Measurements from ENCODE around the gene TBC1D14. TPM values are rescaled to one million over a fixed set of nuclear protein-coding genes. Genes with fewer than 3 reads are reported as not detected.
"Not testable (repeated sequence)": the region's sequence is repeated elsewhere in the genome, so short reads cannot be mapped to it uniquely, and the experiment has no call there.

Gene TBC1D14
- total RNA-seq, 1 donor from 2014 or later = 68.2 TPM

DNA sequence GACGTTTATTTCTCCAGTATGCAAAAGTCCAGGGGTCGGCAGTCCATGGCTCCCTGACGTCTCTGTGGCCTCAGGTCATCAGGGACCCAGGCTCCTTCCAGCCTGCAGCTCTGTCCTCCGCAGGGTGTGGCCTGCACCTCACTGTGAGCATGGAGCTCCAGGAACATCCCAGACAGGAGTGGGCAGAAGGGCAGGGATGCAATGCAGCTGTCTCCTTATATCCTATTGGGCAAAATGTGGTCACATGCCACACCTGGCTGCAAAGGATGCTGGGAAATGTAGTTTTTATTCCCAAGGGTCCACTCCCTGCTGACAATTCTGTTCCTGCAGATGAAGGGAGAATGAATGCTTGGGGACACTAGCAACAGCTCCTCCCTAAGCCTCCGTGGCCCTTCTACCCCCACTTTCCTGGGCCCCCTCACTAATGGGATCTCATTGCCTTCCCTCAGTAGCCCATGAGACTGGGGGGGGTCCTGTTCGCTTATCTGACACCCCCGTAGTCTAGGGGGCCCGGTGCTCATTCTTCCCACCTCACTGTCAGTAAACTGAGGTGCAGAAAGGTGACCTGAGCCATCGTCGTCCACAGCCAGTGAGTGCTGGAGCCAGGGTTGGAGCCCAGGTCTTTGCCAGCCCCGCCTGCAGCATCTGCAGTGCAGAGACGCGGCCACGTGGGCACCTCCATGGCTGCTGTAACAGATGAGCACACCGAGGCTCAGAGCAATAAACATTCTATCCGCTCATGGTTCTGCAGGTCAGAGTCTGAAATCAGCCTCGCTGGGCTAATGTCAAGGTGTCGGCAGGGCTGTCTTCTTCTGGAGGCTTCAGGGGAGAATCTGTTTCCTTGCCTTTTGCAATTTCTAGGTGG, 164.1 kb downstream of the TBC1D14 start:
- ATAC-seq (peak; percentile 38), DNase-seq (ENCODE audit: low spot score) (peak; percentile 57)
- intact Hi-C loops (cut with DNase I) = loop anchor here (10.0 kb wide), 1 partner anchor 169 kb away; the partner anchor contains the start of gene TBC1D14

DNA sequence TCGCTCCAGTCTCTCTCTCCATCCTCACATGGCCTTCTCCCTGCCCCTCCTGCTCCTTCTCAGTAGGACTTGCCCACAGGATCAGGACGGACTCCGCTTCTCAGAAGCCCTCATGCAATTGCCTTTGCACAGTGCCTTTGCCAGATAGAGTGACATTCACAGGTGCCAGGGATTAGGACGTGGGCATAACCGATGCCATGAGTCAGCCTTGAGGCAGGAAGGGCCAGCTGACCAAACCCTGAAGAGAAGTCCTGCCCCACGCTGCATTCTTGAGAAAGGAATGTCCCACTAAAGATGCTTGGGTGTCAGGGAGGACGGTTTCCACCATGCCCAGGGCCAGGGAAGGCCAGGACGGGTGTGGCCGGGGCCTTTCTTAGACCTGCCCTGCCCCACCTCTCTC, 164.8 kb downstream of the TBC1D14 start:
- no peak for ATAC-seq
- intact Hi-C loops (cut with DNase I) = loop anchor here (10.0 kb wide), 1 partner anchor 170 kb away; the partner anchor contains the start of gene TBC1D14
- peak; percentile 34 for DNase-seq (ENCODE audit: low spot score)

- DNase-seq (ENCODE audit: low spot score) = peak; percentile 42
- ATAC-seq = no peak
- intact Hi-C loops (cut with DNase I) = loop anchor here (10.0 kb wide), 1 partner anchor 171 kb away; the partner anchor contains the start of gene TBC1D14
These were observed 166.5 kb downstream of the TBC1D14 start for GRCh38 chr4:7075962-7076695.

- intact Hi-C loops (cut with DNase I) = loop anchor here (10.0 kb wide), 1 partner anchor 172 kb away; the partner anchor contains the start of gene TBC1D14
- no peak for ATAC-seq
- no peak for DNase-seq (ENCODE audit: low spot score)
These were observed 167.1 kb downstream of the TBC1D14 start for GRCh38 chr4:7076696-7077082.

GRCh38 chr4:7077371-7077770, 167.7 kb downstream of the TBC1D14 start:
- intact Hi-C loops (cut with DNase I) = loop anchor here (10.0 kb wide), 1 partner anchor 173 kb away; the partner anchor contains the start of gene TBC1D14
- no peak for ATAC-seq
- peak; percentile 38 for DNase-seq (ENCODE audit: low spot score)

DNA sequence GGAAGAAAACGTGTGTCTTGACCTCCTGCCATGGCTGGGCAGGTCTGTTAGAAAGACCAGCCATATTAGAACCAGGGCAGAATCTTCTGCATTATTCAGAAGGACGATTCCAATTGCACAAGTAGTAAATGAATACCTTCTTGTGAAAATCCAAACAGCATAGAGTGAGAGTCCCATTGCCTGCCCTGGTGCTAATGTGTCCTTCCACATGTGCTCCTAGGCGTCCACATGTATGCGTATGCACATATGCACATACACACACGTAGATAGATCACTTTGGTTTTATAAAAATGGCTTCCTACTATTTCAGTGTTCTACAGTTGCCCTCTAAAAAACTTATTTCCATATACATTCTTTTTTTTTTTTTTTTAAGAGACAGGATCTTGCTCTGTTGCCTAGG, 168.4 kb downstream of the TBC1D14 start:
- ATAC-seq (no peak), DNase-seq (ENCODE audit: low spot score) (no peak)
- intact Hi-C loops (cut with DNase I) = loop anchor here (10.0 kb wide), 1 partner anchor 173 kb away; the partner anchor contains the start of gene TBC1D14

- not testable (repeated sequence) for DNase-seq (ENCODE audit: low spot score); ATAC-seq
- intact Hi-C loops (cut with DNase I) = loop anchor here (10.0 kb wide), 1 partner anchor 175 kb away; the partner anchor contains the start of gene TBC1D14
These were observed 169.9 kb downstream of the TBC1D14 start for GRCh38 chr4:7079483-7079882.

DNA sequence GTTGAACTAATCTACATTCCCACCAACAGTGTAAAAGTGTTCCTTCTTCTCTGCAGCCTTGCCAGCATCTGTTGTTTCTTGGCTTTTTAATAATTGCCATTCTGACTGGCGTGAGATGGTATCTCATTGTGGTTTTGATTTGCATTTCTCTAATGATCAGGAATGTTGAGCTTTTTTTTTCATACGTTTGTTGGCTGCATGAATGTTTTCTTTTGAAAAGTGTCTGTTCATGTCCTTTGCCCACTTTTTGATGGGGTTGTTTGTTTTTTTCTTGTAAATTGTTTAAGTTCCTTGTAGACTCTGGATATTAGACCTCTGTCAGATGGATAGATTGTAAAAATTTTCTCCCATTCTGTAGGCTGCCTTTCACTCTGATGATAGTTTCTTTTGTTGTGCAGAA, 170.3 kb downstream of the TBC1D14 start:
- intact Hi-C loops (cut with DNase I) = loop anchor here (10.0 kb wide), 1 partner anchor 175 kb away; the partner anchor contains the start of gene TBC1D14
- ATAC-seq; DNase-seq (ENCODE audit: low spot score): not testable (repeated sequence)

Other genes starting within 250 kb of the TBC1D14 start
- 6.3 TPM for gene S100P, start 215.9 kb upstream of the TBC1D14 start, total RNA-seq
- gene MRFAP1L1, start 200.0 kb upstream of the TBC1D14 start, total RNA-seq = 46.0 TPM
- 9.7 TPM for gene BLOC1S4, start 193.7 kb upstream of the TBC1D14 start, total RNA-seq
- 46.7 TPM for gene KIAA0232, start 127.1 kb upstream of the TBC1D14 start, total RNA-seq
- 14.8 TPM for gene TADA2B, start 133.5 kb downstream of the TBC1D14 start, total RNA-seq
- gene GRPEL1, start 158.2 kb downstream of the TBC1D14 start, total RNA-seq = 20.6 TPM